GM21360 (cell line): ENCODE results near the gene PARD3B.

ENCODE experiments used
- ATAC-seq: cut with Tn5 transposase; IDR thresholded peaks from one replicate; pipeline ENCODE4 v1.9.1; 2021; ENCODE audit warnings: mild to moderate bottlenecking, moderate library complexity; ENCODE audit not compliant: unreplicated experiment

PARD3B gene

GRCh38 chr2:205654878-205655605, 1109.8 kb downstream of the PARD3B start:
- ATAC-seq, result no peak

- ATAC-seq, result no peak
These were observed 1110.6 kb downstream of the PARD3B start for GRCh38 chr2:205655779-205656456.

GRCh38 chr2:205656461-205656860, 1111.2 kb downstream of the PARD3B start:
- no peak for ATAC-seq

- no peak for ATAC-seq
These were observed 1111.7 kb downstream of the PARD3B start for GRCh38 chr2:205656941-205657340.

- no peak for ATAC-seq
These were observed 1112.3 kb downstream of the PARD3B start for GRCh38 chr2:205657579-205657978.

GRCh38 chr2:205658068-205658467, 1112.8 kb downstream of the PARD3B start:
- ATAC-seq, result no peak

- ATAC-seq, result no peak
These were observed 1113.3 kb downstream of the PARD3B start for GRCh38 chr2:205658572-205658971.

GRCh38 chr2:205659922-205660321, 1114.6 kb downstream of the PARD3B start:
- no peak for ATAC-seq

- ATAC-seq, result peak; percentile 86
These were observed 1115.3 kb downstream of the PARD3B start for GRCh38 chr2:205660521-205661124.

GRCh38 chr2:205661281-205661680, 1116.0 kb downstream of the PARD3B start:
- ATAC-seq, result no peak

GRCh38 chr2:205662206-205662965, 1117.1 kb downstream of the PARD3B start:
- ATAC-seq, result no peak

- ATAC-seq, result no peak
These were observed 1120.5 kb downstream of the PARD3B start for GRCh38 chr2:205665791-205666190.
